Measurements from ENCODE around the gene SNU13.
A peak's percentile ranks its signal among the peaks of the same experiment; 100 is the strongest.
"Not testable (repeated sequence)": the region's sequence is repeated elsewhere in the genome, so short reads cannot be mapped to it uniquely, and the experiment has no call there.

Gene SNU13

DNA sequence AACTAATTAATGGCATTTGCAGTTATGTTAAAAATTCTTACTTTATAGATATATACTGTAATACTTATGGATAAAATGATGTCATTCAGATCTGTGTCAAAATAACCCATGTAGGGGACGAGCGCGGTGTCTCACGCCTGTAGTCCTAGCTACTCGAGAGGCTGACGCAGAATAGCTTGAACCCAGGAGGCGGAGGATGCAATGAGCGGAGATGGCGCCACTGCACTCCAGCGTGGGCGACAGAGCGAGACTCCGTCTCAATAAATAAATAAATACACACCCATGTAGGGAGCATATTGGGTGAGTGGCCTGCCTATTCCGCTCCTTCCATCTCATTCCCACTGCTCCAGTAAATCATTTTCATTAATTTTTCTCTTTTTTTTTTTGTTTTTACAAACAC is 7.1 kb downstream of the SNU13 start:
- peak; percentile 41 for DNase-seq (ENCODE audit: low spot score)

DNA sequence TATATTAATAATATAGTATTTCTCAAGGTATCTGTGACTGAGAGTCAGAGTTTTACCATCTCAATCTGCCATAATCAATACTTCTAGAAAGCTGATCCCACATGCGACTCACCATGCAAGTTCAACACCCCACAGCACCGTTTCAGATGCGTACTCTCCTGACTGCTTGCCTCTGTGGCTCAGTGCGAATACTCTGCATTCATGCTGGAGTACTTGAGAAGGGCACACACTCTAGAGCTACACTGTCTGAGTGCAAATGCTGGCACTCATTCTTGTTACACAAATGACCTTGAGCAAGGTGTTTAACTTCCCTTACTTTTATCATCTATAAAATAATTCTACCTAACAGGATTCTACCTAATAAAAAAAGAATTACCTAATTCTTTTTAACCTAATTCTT is 12.5 kb downstream of the SNU13 start:
- no peak for DNase-seq (ENCODE audit: low spot score)

DNA sequence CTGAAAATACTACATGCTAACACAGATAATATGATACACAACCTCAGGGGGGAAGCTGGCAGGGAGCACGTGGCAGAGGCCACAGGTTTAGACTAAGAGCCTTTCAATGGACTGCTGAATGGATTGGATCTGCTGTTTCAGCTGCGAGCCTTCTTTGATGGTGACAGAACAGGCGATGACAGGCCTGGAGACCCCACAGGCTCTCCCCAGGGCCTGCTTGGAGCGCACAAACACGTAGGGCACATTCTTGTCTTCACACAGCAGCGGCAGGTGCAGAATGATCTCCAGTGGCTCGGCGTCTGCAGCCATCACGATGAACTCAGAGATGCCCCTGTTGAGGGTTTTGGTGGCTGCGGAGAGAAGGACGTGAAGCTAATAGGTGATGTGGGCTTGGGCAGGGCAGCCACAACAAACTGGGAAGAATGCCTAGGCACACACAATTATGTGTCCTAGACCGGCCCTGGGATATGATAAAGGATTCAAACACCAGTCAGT is 13.8 kb downstream of the SNU13 start:
- no peak for DNase-seq (ENCODE audit: low spot score)

GRCh38 chr22:41672780-41673509 is 15.7 kb downstream of the SNU13 start:
- no peak for DNase-seq (ENCODE audit: low spot score)

- DNase-seq (ENCODE audit: low spot score) = peak; percentile 20
Measured at GRCh38 chr22:41672096-41672495, 16.6 kb downstream of the SNU13 start.

GRCh38 chr22:41668971-41669911 is 19.4 kb downstream of the SNU13 start:
- peak; percentile 29 for DNase-seq (ENCODE audit: low spot score)

DNA sequence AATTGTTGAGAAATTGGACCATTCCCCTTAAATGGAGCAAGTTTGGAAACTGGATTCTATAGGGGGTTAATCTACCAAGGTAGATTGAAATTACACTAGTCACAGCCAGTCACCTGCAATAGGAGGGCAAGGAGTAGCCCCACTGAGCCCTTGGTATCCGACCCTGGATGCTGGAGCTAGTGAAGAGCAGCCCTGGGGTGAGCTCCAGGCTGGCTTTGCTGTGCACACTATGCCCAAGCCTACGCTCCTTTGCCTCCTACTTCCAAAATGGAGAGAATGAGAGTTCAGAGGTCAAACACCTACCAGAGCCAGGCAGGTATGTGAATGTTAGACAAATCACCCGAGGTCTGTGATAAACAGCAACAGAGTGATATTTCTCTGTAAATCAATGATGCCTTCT is 23.7 kb downstream of the SNU13 start:
- DNase-seq (ENCODE audit: low spot score) = no peak

DNA sequence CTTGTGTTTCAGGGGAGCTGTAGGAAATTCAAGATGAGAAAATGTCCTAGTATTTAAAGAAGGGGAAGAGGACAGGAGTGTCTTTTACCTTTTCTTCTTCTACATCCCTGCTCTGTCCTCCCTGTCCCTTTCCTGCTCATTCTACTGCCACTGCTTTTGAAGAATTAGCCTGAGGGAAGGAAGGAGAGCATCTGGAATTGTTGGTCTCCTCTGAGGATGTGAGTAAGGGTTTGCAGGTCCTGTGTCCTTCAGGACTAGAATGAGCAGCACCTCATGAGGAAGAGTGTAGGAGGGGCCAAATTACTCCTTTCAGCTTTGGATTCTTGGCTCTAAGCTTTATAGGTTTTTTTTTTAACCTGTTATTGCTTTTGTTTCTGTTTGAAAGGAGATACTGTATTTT is 24.2 kb downstream of the SNU13 start:
- DNase-seq (ENCODE audit: low spot score) = no peak

DNA sequence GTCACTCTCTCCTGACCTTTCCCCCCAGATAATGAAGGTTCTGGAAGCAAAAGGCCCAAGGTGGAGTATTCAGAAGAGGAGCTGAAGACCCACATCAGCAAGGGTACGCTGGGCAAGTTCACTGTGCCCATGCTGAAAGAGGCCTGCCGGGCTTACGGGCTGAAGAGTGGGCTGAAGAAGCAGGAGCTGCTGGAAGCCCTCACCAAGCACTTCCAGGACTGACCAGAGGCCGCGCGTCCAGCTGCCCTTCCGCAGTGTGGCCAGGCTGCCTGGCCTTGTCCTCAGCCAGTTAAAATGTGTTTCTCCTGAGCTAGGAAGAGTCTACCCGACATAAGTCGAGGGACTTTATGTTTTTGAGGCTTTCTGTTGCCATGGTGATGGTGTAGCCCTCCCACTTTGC is 25.1 kb downstream of the SNU13 start:
- DNase-seq (ENCODE audit: low spot score) = not testable (repeated sequence)

DNA sequence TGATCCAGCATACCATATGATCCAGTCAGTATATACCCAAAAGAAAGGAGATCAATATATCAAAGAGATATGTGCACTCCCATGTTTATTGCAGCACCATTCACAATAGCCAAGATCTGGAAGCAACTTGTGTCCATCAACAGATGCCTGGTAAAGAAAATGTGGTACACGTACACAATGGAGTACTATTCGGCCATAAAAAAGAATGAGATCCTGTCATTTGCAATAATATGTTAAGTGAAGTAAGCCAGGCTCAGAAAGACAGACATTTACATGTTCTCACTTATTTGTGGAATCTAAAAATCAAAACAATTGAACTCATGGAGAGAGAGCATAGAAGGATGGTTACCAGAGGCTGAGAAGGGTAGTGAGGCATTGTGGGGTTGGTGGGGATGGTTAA is 27.0 kb downstream of the SNU13 start:
- DNase-seq (ENCODE audit: low spot score) = no peak

DNA sequence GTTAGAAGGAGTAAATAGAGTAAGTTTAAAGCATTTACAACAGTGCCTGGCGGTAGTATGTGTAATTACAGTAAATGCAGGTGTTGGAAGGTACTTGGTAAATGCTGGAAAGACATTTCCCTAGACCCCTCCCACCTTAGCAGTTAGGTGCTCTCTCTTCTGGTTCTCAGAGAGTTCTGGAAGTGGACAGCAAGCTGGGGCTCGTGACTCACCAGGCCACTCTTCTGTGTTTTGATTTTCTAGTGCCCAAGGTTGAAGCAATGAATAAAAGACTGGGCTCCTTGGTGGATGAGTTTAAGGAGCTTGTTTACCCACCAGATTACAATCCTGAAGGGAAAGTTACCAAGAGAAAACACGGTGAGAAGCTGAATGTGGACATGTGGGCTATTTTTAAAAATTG is 27.6 kb downstream of the SNU13 start:
- no peak for DNase-seq (ENCODE audit: low spot score)

- no peak for DNase-seq (ENCODE audit: low spot score)
Measured at GRCh38 chr22:41660416-41660815, 28.3 kb downstream of the SNU13 start.

GRCh38 chr22:41659941-41660340 is 28.7 kb downstream of the SNU13 start:
- DNase-seq (ENCODE audit: low spot score) = no peak

GRCh38 chr22:41658869-41659268 is 29.8 kb downstream of the SNU13 start:
- no peak for DNase-seq (ENCODE audit: low spot score)

- no peak for DNase-seq (ENCODE audit: low spot score)
Measured at GRCh38 chr22:41657709-41658108, 31.0 kb downstream of the SNU13 start.

- DNase-seq (ENCODE audit: low spot score) = no peak
Measured at GRCh38 chr22:41656556-41656955, 32.1 kb downstream of the SNU13 start.

DNA sequence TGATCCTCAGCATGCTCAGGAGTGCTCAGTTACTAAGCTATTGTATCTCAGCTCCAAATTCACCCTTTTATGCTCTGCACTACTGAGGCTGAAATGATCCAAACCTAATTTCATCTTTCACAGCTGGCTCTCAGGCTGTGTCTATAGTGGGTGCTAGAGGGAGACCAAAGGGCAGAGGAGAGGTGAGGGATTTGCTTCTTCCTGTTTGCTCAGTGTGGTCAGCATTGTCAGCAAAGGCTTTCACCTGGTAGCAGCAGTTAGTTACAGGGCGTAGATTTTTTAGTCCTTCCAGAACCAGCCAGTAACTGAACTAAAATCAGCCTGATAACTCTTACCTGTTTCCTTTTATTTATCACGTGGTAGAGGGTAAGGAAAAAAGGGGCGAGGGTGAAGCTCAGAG is 34.3 kb downstream of the SNU13 start:
- DNase-seq (ENCODE audit: low spot score) = no peak

DNA sequence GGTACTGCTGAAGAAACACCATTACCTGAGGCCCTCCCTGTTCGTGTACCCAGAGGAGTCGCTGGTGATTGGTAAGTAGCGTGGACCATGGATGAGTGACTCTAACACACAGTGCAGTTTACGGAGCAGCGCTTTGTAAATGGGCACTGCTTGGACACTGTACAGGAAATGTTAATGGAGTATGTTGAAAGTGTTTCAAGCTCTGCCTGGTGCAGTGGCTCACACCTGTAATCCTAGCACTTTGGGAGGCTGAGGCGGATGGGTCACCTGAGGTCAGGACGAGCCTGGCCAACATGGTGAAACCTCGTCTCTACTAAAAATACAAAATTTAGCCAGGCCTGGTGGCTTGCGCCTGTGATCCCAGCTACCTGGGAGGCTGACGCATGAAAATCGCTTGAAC is 37.8 kb downstream of the SNU13 start:
- no peak for DNase-seq (ENCODE audit: low spot score)

- DNase-seq (ENCODE audit: low spot score) = no peak
Measured at GRCh38 chr22:41650229-41650628, 38.4 kb downstream of the SNU13 start.

GRCh38 chr22:41648432-41648831 is 40.2 kb downstream of the SNU13 start:
- DNase-seq (ENCODE audit: low spot score) = no peak

DNA sequence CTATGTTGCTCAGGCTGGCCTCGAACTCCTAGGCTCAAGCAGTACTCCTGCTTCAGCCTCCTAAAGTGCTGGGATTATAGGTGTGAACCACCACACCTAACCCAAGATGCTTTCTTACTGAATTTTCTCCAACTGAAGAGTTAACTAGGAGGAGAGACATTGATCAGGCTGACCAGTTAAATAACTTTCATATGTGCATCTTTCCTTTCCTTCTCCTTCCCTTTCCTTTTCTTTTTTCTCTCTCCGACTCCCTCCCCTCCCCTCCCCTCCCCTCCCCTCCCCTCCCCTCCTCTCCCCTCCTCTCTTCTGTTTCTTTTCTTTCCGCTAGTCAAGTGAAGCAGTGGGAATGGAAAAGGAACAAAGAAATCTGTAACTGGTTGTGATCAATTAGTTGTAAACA is 40.9 kb downstream of the SNU13 start:
- no peak for DNase-seq (ENCODE audit: low spot score)

GRCh38 chr22:41642331-41643110 is 46.1 kb downstream of the SNU13 start:
- DNase-seq (ENCODE audit: low spot score) = peak; percentile 33

Measured in kidney tubule cell (primary cell).